HG03196 (cell line): ENCODE results near the gene MED13L.
"Not testable (repeated sequence)": the region's sequence is repeated elsewhere in the genome, so short reads cannot be mapped to it uniquely, and the experiment has no call there.

Experiments used
- ATAC-seq: cut with Tn5 transposase; IDR thresholded peaks from one replicate; pipeline ENCODE4 v1.9.1; 2021; ENCODE audit not compliant: unreplicated experiment

MED13L gene

DNA sequence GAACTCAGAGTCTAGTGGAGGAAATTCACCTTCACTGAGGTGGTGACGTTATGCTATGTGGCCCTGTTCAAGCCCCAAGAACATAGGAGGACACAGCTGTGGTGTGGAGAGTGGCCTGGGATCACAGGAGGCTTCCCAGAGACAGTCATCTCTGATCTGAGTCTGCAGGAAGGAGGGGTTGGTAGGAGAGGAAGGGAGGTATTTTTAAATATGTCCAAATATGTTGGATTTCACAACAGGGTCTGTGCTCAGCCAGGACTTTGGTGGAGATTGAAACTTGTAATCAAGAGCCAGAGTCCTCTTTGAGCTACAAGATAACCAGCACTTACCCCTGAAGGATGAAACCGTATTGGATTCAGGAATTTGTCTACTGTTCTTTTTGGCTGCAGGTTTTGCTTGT, 26.4 kb upstream of the MED13L start:
- no peak for ATAC-seq

DNA sequence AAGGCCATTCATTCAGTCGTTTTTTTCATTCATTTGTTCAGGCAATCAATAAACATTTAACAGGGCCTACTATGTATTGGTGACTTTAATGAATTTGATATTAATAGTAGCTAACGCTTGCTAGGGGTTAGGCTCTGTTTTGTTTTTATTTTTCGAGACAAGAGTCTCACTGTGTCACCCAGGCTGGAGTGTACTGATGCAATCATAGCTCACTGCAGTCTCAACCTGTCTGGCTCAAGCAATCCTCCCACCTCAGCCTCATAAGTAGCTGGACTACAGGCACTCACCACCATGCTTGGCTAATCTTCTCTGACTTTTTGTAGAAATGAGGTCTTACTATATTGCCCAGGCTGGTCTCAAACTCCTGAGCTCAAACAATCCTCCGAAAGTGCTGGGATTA, 25.6 kb upstream of the MED13L start:
- ATAC-seq = no peak

GRCh38 chr12:116302166-116303058, 24.9 kb upstream of the MED13L start:
- no peak for ATAC-seq

- no peak for ATAC-seq
Observed at GRCh38 chr12:116301621-116302020, 24.1 kb upstream of the MED13L start.

DNA sequence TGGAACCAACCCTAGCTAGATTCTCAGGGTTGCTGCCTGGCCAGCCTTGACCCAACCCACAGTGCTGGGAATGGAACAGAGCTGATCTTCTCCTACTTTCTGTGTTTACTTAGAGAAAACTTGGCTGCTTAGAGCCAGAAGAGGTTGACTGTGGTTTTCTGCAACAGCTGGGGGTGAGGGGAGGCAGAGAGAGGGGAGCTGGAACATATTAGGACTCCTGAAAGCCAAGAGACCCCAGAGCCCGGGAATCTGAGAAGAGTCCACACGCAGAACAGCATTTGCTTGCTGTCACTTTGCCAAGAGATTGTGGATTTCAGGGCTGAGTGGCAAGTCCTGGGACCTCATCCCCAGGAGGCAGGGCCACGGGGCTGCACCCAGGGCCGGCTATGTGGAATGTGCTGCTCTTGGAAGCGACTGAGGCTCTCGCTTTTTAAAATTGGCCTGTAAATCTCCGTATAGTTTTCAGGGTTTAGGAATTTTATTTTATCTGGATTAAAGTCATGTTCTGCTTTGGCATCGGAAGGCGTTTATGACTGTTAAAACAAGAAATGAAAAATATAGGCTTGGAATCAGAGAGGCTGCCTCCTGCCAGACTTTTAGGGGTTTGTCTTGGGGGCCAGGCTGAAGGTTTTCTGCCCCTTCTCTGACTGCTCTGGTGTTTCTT, 22.3 kb upstream of the MED13L start:
- no peak for ATAC-seq

DNA sequence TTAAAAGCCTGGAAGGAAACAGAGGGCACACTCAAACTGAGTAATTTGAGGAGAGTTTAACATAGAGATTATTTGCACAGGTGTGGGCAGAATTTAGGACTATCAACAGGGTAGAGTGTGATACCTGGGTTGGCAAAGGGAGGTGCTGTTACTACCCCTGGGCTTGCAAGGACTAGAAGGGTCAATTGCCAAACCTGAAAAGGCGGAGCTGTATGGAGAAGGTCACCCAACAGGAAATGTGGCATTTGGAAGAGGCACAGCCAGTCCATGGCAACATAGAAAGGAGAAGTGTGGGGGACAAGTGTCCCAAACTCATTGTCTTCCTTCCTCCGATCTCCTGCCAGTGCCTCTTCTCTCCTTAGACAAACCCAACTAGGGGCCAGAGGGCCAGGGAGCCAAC, 21.6 kb upstream of the MED13L start:
- ATAC-seq = no peak

DNA sequence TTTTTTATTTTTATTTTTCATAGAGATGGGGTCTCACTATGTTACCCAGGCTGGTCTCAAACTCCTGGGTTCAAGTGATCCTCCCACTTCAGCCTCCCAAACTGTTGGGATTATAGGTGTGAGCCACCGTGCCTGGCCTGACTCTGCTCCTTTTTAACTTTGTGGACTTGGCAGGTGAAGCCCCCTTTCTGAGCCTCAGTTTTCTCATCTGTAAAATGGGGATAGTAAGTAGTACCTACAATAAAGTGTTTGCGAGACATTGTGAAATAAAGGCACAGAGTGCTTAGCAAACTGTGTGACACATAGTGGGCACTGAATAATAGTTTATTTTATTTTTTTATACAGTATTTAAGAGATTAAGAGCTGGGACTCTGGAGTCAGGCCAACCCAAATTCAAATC, 21.1 kb upstream of the MED13L start:
- no peak for ATAC-seq

- ATAC-seq = no peak
Observed at GRCh38 chr12:116297224-116297834, 19.8 kb upstream of the MED13L start.

- ATAC-seq = no peak
Observed at GRCh38 chr12:116295327-116296263, 18.1 kb upstream of the MED13L start.

DNA sequence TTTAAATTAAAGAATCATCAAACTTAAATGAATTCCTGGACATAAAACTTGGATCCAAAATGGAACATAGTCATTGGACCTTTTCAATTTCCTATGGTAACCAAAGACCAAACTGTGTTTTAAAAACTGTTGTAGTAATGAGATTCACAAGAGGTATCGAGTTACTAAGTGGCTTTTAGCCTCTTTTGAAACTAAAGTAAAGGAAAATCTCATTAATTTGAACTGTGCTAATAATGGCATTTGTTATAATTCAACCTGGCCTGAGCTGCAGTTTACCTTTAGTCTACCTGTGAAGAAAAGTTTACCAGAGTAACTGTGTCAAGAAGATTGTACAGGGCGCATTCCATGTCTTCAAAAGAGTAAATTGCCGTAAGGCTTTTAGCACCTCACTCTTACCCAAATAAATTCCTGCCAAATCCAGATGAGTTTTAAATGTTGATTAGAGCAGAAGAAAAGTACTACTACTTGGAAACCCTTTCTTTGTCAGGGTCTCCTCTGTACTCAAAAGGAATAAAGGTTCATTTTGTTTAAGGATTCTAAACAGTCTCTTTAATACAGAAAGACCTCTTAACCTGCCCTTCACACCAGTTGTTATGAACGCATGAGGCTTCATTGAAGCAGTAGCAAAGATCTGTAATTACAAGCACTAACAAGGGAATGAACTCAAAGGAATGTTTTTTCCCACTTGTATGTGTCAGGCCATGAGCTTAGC, 17.1 kb upstream of the MED13L start:
- ATAC-seq = no peak

- no peak for ATAC-seq
Observed at GRCh38 chr12:116293687-116294453, 16.4 kb upstream of the MED13L start.

DNA sequence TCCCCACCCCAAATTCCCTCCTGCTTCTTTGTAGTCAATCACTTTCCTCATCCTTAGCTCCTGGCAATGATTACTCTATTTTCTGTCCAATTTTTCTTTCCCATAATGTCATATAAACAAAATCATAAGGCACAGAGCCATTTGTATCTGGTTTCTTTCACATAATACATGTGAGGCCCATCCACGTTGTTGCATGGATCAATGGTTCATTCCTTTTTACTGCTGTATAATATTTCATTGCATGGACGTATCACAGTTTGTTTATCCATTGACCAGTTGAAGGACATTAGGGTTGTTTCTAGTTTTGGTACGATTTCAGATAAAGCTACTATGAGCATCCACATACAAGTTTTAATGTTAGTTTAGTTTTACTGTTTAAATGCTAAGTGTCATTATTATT, 13.7 kb upstream of the MED13L start:
- no peak for ATAC-seq

DNA sequence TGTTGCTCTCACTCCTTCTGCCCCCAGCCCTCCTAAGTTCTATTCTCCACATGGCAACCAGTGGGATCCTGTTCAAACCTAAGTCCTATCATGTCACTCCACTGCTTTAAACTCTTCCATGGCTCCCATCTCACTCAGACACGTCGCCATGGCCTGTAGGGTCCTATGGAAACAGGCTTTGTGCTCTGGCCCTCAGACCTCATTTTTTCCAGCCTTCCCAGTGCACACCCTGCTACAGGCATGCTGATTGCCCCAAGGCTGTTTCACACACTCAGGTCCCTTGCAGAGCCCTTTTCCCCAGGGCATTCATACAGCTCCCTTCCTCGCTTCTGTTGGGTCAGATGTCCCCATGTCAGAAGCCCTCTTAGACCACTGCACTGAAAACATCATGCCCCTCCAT, 11.2 kb upstream of the MED13L start:
- no peak for ATAC-seq

DNA sequence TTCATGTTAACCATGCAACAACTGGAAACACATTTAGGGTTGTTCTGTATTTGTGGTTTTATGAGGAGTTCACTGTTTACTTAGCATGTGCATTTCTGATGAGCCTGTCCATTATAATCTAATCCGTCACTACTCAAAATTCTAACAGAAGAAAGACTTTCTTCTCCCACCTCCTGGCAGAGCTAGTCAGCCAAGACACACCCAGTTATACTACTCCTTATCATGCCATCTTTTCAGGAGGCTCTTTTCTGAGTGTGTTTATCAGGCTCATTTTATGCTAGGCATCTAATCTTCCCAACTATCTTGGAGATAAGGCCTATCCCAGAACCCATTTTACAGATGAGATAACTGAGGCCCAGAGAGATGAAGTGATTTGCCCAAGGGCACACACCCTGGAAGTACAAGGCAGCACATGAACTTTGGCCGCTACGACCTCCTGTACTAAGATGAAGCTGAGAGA, 10.4 kb upstream of the MED13L start:
- no peak for ATAC-seq

GRCh38 chr12:116284396-116284795, 6.9 kb upstream of the MED13L start:
- ATAC-seq = no peak

DNA sequence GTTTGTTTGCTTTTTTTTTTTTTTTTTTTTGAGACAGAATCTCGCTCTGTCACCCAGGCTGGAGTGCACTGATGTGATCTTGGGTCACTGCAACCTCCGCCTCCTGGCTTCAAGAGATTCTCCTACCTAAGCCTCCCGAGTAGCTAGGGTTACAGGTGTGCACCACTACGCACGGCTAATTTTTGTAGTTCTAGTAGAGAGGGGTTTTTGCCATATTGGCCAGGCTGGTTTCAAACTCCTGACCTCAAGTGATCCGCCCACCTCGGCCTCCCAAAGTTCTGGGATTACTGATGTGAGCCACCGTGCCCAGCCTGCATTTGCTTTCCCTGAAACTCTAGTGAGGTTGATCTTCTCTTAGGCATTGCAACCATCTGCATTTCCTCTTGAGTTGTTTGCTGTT, 6.4 kb upstream of the MED13L start:
- not testable (repeated sequence) for ATAC-seq

GRCh38 chr12:116282371-116283286, 5.1 kb upstream of the MED13L start:
- no peak for ATAC-seq

GRCh38 chr12:116280595-116281290, 3.2 kb upstream of the MED13L start:
- no peak for ATAC-seq
